ENCODE measurements around the gene ALG6.

Gene ALG6

DNA sequence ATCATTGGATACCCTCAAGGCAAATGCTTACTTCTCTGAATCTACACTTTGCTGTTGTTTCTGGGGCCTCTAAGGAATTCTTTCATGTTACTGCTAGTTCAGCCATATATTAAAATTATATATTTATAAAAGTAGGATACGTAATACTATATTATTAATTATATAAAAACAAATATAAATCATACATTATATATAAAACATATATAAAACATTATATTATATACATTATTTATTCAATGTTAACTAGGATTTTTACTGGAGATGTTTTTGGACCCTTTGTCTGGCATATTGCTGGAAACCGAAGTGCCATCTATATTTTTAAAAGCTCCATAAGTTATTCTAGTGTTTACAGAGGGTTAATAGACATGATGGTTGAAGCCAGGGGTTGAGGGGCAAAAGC lies 12.2 kb downstream of the ALG6 start:
- ATAC-seq: no peak

DNA sequence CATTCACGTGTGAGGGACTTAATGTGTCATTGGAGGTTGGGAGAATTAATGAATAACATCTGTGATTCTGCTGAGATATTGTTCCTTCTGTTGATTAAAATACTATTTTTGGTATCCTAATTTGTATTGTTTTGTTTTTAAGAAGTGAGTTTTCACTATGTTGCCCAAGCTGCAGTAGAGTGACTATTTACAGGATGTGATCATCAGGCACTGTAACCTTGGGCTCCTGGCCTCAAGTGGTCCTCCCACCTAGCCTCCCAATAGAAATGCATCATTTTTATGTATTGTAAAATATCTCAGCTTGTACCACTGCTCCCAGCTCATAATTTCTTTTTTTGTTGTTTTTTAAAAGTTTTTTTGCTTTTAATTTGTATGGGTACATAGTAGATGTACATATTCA lies 14.3 kb downstream of the ALG6 start:
- ATAC-seq: no peak

More for the DNA sequence above, 12.2 kb downstream of the ALG6 start:
- TF ChIP-seq SNAI2 (CRISPR knock-in tag; IDR thresholded peaks at IDR 0.05) (no peak), CSDC2 (CRISPR knock-in tag; IDR thresholded peaks at IDR 0.05) (no peak), TCF4 (CRISPR knock-in tag; IDR thresholded peaks at IDR 0.05; ENCODE audit: borderline replicate concordance) (no peak), ZFP3 (CRISPR knock-in tag; IDR thresholded peaks at IDR 0.05) (no peak), ZNF70 (CRISPR knock-in tag; IDR thresholded peaks at IDR 0.05) (no peak), ESRRG (CRISPR knock-in tag; IDR thresholded peaks at IDR 0.05) (no peak), TOX (CRISPR knock-in tag; IDR thresholded peaks at IDR 0.05; ENCODE audit: borderline replicate concordance) (no peak), BACH2 (CRISPR knock-in tag; IDR thresholded peaks at IDR 0.05; ENCODE audit: borderline replicate concordance) (no peak), ZFP30 (CRISPR knock-in tag; IDR thresholded peaks at IDR 0.05) (no peak), ARNTL (CRISPR knock-in tag; IDR thresholded peaks at IDR 0.05; ENCODE audit: borderline replicate concordance, low read depth) (no peak), PPARA (CRISPR knock-in tag; IDR thresholded peaks at IDR 0.05; ENCODE audit: borderline replicate concordance) (no peak), ISL1 (CRISPR knock-in tag; IDR thresholded peaks at IDR 0.05) (no peak), OSR1 (CRISPR knock-in tag; IDR thresholded peaks at IDR 0.05) (no peak), ZNF8 (CRISPR knock-in tag; IDR thresholded peaks at IDR 0.05) (no peak), ZC3H10 (CRISPR knock-in tag; IDR thresholded peaks at IDR 0.05) (no peak)
- TF ChIP-seq, protein P1, sequence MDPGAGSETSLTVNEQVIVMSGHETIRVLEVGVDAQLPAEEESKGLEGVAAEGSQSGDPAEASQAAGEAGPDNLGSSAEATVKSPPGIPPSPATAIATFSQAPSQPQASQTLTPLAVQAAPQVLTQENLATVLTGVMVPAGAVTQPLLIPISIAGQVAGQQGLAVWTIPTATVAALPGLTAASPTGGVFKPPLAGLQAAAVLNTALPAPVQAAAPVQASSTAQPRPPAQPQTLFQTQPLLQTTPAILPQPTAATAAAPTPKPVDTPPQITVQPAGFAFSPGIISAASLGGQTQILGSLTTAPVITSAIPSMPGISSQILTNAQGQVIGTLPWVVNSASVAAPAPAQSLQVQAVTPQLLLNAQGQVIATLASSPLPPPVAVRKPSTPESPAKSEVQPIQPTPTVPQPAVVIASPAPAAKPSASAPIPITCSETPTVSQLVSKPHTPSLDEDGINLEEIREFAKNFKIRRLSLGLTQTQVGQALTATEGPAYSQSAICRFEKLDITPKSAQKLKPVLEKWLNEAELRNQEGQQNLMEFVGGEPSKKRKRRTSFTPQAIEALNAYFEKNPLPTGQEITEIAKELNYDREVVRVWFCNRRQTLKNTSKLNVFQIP (CRISPR knock-in tag; IDR thresholded peaks at IDR 0.05; ENCODE audit: borderline replicate concordance, low read depth): no peak
- TF ChIP-seq, protein P2, sequence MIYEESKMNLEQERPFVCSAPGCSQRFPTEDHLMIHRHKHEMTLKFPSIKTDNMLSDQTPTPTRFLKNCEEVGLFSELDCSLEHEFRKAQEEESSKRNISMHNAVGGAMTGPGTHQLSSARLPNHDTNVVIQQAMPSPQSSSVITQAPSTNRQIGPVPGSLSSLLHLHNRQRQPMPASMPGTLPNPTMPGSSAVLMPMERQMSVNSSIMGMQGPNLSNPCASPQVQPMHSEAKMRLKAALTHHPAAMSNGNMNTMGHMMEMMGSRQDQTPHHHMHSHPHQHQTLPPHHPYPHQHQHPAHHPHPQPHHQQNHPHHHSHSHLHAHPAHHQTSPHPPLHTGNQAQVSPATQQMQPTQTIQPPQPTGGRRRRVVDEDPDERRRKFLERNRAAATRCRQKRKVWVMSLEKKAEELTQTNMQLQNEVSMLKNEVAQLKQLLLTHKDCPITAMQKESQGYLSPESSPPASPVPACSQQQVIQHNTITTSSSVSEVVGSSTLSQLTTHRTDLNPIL (CRISPR knock-in tag; IDR thresholded peaks at IDR 0.05; ENCODE audit: low read depth): no peak
- TF ChIP-seq, protein P3, sequence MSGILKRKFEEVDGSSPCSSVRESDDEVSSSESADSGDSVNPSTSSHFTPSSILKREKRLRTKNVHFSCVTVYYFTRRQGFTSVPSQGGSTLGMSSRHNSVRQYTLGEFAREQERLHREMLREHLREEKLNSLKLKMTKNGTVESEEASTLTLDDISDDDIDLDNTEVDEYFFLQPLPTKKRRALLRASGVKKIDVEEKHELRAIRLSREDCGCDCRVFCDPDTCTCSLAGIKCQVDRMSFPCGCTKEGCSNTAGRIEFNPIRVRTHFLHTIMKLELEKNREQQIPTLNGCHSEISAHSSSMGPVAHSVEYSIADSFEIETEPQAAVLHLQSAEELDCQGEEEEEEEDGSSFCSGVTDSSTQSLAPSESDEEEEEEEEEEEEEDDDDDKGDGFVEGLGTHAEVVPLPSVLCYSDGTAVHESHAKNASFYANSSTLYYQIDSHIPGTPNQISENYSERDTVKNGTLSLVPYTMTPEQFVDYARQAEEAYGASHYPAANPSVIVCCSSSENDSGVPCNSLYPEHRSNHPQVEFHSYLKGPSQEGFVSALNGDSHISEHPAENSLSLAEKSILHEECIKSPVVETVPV (CRISPR knock-in tag; IDR thresholded peaks at IDR 0.05): no peak

More for the DNA sequence above, 14.3 kb downstream of the ALG6 start:
- TF ChIP-seq GLIS3 (CRISPR knock-in tag; IDR thresholded peaks at IDR 0.05) (no peak), ZNF8 (CRISPR knock-in tag; IDR thresholded peaks at IDR 0.05) (no peak), BACH2 (CRISPR knock-in tag; IDR thresholded peaks at IDR 0.05; ENCODE audit: borderline replicate concordance) (no peak), RARB (CRISPR knock-in tag; IDR thresholded peaks at IDR 0.05) (no peak), ESRRG (CRISPR knock-in tag; IDR thresholded peaks at IDR 0.05) (no peak), ZFP30 (CRISPR knock-in tag; IDR thresholded peaks at IDR 0.05) (no peak), ISL1 (CRISPR knock-in tag; IDR thresholded peaks at IDR 0.05) (no peak), TOX (CRISPR knock-in tag; IDR thresholded peaks at IDR 0.05; ENCODE audit: borderline replicate concordance) (no peak), ZC3H10 (CRISPR knock-in tag; IDR thresholded peaks at IDR 0.05) (no peak)
- TF ChIP-seq, protein P4, sequence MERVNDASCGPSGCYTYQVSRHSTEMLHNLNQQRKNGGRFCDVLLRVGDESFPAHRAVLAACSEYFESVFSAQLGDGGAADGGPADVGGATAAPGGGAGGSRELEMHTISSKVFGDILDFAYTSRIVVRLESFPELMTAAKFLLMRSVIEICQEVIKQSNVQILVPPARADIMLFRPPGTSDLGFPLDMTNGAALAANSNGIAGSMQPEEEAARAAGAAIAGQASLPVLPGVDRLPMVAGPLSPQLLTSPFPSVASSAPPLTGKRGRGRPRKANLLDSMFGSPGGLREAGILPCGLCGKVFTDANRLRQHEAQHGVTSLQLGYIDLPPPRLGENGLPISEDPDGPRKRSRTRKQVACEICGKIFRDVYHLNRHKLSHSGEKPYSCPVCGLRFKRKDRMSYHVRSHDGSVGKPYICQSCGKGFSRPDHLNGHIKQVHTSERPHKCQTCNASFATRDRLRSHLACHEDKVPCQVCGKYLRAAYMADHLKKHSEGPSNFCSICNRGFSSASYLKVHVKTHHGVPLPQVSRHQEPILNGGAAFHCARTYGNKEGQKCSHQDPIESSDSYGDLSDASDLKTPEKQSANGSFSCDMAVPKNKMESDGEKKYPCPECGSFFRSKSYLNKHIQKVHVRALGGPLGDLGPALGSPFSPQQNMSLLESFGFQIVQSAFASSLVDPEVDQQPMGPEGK (CRISPR knock-in tag; IDR thresholded peaks at IDR 0.05; ENCODE audit: borderline replicate concordance): no peak
- TF ChIP-seq, protein P3 (CRISPR knock-in tag; IDR thresholded peaks at IDR 0.05): no peak
- TF ChIP-seq, protein P2 (CRISPR knock-in tag; IDR thresholded peaks at IDR 0.05; ENCODE audit: low read depth): no peak
- TF ChIP-seq, protein P1 (CRISPR knock-in tag; IDR thresholded peaks at IDR 0.05; ENCODE audit: borderline replicate concordance, low read depth): no peak

Measured in SK-N-SH treated with all-trans-retinoic acid at 6 μM for 48 hours (cell line).